D341Med (cell line): ENCODE data around the gene PTPN23.
"Not testable (repeated sequence)": the region's sequence is repeated elsewhere in the genome, so short reads cannot be mapped to it uniquely, and the experiment has no call there.

Experiments used
- DNase-seq: peaks from one replicate; pipeline ENCODE4 v3.0.0; 2012; ENCODE audit warnings: low spot score

The PTPN23 gene

DNA sequence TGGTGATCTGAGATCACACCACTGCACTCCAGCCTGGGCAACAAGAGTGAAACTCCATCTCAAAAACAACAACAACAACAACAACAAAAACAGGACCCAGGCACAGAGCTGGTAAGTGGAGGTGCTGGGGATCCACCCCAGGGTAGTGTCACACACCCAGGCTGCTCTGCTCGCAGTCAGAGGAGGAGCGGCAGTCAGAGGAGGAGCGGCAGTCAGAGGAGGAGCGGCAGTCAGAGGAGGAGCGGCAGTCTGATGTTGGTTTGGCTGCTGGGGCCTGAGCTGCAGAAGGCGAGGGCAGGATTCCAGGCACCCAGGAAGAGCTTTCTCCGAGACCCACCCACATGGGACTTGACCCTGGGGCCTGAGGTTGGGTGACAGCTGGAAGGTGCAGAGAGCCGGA, 10.8 kb upstream of the PTPN23 start:
- DNase-seq = not testable (repeated sequence)

DNA sequence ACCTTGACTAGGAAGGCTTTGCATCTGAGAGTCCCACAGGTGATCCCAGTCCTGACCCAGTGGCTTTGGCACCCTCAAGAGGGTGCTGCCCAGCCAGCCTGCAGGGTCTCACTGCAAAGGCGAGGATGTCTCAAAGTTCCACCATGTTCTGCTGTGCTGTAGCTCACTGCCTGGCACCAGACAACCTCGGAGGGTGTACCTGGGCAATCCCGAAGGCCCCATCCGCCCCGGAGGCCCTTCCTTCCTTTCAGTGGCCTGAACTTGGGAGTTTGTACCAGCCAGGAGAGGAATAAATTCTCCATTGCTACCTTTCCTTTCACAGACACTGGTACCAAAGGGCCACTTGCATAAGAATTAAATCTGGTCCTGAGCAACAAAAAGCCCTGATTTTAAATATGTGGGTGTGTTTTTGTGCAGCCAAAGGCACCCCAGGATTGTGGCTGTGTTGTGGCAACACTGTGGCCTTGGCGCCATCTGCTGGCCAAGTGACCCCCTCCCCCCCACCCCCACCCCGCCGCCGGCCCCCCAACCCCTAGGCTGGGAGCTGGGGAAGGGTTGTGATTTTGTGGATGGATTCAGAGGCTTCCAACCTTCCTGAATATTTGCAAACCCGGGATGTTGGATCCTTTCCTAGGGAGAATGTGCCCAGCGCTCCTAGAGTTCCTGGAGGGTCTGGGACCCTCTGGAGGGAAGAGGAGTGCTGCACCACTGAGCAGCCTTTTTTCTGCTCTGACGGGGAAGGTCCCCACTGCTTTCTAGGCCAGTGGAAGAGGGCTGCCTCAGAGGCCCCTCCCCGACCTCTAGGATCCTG, 9.7 kb upstream of the PTPN23 start:
- DNase-seq = peak; percentile 76

DNA sequence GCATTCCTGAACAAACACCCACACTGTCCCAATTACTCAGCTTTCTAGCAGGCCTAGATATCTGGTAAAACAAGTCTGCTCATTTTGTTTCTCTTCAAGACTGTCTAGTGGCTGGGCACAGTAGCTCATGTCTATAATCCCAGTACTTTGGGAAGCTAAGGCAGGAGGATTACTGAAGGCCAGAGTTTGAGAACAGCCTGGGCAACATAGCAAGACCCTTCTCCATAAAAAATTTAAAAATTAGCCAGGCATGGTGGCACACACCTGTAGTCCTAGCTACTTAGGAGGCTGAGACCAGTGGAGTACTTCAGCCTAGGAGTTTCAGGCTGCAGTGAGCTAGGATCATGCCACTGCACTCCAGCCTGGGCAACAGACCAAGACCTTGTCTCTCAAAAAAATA, 6.2 kb upstream of the PTPN23 start:
- no peak for DNase-seq

DNA sequence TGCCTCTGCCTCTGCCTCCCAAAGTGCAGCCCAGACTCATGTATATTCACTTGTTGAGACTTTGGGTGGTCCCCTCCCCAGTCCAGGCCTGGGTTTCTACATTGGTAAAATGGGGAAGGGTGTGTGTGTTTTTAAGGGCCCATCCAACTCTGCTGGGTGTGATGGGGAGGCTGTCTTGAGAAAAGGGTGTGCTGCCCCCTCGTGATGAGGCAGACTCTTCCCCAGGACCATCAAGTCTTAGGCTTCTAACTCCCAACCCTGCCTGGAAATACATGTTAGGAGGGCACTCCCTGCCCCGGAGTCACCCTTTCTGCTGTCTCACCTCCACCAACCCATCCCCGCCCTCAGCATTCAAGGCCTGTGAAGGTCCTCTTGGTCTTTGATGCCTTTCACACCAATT, 4.4 kb upstream of the PTPN23 start:
- DNase-seq = no peak

DNA sequence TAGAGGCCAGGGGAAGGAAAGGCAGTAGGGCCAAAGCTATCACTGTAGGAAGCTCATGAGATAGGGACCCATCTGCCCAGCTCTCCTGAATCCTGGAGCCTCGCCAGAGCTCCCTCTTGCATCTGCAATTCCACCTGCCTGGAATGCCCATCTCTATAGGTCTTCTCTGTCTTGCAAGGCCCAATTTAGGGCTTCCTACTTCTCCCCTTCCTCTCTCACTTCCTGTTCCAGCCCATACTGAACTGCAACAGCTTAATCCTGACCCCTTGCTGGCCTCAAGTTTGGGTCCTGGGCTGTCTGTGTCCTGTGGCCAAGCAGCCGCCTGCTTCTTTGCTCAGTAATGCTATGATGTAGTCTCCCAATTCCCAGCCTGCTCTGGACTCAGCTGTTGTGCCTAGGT, 3.6 kb upstream of the PTPN23 start:
- no peak for DNase-seq

DNA sequence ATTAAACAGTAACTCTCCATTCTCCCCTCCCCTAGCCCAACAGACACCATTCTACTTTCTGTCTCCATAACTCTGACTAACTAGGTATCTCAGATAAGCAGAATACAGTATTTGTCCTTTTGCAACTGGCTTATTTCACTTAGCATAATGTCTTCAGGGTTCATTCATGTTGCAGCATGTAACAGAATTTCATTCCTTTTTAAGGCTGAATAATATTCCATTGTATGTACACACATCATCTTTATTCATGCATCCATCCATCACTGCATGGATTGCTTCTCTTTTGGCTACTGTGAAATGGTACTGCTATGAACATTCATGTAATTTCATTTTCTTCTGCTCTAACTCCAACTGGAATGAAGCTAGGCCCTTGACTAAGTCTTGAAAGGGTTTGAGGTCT, 2.0 kb upstream of the PTPN23 start:
- DNase-seq = no peak

DNA sequence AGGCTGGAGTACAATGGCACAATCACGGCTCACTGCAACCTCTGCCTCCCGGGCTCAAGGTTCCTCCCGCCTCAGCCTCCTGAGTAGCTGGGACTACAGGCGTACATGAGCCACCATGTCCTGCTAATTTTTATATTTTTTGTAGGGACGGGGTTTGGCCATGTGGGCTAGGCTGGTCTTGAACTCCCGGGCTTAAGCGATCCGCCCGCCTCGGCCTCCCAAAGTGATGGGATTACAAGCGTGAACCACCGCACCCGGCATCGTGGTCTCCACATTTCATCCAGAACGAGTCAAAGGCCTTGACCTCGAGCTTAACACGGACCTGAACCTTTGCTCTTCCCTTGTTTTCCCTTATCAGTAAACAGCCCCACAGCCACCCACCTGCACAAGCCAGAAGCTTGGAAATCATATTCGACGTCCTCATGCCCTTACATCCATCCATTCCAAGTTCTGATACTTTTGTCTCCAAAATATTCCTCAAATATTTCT, 1.4 kb upstream of the PTPN23 start:
- DNase-seq = no peak

DNA sequence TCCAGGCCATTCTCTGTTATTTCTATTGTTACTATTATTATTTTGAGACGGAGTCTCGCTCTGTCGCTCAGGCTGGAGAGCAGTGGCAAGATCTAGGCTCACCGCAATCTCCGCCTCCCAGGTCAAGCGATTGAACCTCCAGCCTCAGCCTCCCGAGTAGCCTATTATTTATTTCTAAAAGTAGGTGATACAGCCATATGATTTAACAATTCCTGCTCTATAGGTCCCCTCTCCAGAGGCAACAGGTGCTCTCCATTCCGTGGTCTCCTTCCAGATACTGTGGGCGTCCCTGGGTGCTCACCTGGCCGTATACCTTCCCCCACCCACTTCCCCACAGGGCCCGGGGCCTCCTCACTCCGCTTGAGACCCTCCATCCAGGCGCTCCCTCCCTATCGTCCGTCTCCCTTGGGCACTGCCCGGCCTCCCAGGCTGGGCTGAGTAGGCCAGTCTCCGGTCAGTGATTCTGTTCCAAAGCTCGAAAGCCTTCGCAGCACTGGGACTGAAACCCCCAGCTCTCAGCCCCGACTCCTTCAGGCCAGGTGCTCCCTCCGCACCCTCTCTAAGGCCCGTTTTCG, 708 bp upstream of the PTPN23 start:
- no peak for DNase-seq

DNA sequence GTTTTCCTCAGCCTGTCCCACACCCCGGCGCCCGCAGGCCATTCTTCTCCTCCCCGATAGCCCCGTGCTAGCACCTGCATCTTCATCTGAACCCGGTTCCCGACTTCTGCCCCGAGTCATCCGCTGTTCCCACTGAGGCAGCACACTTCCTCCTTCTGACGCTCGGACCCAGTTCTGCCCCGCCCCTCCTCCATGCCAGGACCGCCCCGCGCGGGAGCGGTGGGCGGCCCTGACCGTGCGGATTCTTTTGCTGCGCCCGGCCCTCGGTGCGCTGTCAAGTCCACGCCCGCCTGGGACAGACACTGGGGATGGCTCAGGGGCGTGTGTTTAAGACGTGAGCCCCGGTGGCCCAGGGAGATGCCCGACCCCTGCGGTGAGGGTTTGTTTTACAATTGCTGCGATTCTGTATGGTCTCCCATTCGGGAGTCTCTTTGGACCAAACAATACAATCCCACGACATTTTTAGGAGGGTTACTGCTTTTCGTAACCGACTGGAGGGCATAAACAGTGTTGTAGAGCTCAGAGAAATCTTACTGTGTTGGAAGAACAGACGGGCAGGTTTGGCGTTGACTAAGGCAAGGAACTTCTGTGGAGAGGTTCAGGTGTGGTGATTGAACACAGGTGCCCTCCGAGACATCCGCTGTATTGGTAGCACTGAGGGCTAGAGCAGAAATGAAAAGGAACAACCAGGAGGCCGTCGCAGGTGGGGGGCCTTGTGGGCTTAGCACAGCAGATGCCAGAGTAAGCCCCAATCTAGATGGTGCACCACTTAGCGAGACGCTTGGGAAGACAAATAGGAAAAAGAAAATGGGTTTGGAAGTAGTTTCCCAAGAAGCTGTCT, 716 bp downstream of the PTPN23 start:
- peak; percentile 90 for DNase-seq

DNA sequence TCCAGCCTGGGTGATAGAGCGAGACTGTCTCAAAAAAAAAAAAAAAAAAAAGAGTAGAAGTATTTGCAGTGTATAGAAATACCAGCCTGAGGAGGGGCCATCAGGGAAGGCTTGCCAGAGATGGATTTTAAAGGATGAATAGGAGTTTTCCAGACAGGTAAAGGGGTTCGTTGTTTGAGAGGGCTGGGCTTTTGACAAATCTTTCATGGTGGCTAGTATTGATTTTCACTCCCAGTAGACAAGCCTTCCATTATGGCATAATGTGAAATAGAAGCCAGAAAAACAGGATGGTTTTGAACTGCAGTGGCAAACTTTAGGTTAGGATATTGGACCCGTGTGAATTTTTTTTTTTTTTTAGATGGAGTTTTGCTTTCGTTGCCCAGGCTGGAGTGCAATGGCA, 3.6 kb downstream of the PTPN23 start:
- DNase-seq = no peak

DNA sequence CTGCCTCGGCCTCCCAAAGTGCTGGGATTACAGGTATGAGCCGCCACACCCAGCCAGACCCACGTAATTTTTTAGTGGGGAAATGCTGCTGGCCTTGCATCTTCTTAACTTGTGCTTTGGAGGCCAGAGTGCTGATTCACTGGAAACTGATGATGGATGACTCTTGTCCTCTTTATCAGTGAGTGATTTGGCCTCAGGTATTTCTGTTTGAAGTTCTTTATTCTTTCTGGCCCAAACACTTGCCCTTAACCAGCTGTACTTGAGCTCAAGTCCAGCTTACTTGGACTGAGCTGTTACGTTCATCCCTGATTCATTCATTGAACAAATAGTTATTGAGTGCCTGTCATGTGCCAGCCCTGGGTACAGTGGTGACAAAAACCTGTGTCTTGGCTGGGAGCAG, 4.2 kb downstream of the PTPN23 start:
- no peak for DNase-seq

DNA sequence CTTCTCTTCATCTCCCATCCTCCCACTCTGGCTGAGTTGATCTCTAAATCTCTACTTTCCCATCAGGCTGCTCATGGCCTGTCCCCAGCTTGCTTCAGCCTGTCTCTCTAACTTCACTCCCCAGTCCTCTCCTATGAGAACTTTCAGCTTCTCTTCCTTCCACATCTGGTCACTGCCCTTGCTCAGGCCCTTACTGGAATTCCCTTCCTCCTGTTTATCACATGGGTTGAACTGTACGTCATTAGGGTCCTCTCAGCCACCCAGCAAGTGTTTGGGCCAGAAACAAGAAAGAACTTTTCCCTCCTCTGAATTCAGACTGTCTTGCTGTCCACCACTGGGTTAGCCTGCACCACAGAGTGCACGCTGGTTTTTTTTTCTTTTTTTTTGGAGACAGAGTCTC, 5.0 kb downstream of the PTPN23 start:
- no peak for DNase-seq

DNA sequence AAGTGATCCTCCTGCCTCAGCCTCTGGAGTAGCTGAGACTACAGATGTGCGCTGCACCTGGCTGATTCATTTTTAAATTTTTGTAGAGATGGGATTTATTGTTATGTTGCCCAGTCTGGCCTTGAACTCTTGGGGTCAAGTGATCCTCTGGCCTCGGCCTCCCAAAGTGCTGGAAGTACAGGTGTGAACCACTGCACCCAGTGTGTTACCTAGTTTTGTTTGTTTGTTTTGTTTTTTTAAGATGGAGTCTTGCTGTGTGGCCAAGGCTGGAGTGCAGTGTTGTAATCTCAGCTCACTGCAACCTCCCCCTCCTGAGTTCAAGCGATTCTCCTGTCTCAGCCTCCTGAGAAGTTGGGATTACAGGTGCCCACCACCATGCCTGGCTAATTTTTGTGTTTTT, 12.1 kb downstream of the PTPN23 start:
- no peak for DNase-seq

DNA sequence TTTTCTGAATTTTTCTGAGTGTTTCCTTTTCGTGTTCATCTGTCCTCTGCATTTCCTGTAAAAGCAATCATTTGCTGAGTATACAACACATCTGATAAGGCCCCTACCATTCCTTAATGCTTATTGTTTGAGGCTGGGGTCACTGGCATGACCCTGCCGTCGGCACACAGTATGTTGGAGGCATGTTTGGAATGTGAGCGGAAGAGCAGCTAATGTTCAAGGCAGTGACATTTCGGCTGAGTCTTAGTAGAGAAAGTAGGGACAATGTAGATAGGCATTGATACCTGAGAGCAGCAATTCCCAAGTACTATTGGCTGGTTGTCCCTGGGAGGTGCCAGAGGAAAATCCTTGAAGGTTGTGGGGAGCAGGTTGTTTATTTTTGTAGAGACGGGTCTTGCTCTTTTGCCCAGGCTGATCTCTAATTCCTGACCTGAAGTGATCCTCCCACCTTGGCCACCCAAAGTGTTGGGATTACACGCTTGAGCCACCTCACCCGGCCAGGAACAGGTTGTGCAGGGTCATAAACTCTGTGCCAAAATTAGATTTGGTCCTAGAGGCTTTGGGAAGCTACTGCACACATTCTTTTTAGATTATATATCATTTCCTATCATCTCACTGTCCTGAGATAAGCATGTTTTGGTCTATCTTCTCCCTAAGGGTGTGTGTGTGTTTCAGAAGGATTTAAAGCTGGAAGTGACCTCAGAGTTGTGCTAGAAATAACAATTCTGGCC, 13.5 kb downstream of the PTPN23 start:
- DNase-seq = no peak

DNA sequence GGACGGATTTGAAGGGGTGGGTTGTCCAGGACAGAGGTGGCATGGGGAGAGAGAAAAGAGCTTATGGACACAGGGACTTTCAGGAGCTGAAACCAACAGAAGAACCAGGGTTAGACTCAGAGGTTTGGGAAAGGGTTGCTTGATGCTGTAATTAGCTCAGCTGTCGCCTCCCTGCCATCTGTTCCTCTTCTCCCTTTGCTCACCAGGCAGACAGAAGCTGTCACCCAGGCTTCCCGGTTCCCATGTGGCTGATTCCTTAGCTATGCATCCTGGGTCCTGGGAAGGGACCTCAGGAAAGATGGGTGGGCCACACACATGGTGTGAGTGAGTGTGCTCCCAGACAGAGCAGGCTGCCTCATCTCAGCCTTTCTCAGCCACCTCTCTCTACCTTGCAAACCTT, 14.1 kb downstream of the PTPN23 start:
- DNase-seq = peak; percentile 84

DNA sequence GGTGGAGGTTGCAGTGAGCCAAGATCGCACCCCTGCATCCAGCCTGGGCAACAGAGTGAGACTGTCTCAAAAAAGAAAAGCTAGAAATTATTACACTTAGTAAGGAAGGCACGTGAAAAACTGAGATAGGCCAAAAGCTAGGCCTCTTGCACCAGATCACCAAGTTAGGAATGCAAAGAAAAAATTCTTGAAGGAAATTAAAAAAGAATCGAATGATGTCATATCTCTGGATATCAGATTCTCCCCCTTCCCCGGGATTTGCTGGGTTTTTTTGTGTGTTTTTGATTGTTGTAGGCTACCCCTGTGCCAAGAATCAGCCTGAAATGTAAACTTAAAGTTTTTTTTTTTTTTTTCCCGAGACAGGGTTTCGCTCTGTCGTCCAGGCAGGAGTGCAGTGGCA, 17.4 kb downstream of the PTPN23 start:
- DNase-seq = no peak

DNA sequence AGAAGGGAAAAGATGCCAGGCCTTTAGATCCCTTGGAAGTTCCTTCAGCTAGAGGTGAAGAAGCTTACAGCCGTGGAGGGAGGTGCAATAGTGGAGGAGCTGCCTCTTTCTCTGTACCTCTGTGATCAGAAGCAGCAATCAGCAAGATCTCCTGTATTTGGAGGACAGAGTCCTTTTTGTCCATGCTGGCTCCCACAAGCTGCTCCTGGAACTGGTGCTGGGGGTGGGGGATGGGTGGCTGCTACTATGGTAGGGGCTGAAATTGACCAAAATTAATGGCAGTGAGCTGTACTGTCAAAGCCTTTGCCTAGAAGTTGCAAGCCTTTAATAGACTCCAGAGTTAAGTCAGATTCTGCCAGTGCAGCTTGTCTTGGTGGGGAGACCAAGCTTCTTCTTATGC, 18.2 kb downstream of the PTPN23 start:
- DNase-seq = no peak

DNA sequence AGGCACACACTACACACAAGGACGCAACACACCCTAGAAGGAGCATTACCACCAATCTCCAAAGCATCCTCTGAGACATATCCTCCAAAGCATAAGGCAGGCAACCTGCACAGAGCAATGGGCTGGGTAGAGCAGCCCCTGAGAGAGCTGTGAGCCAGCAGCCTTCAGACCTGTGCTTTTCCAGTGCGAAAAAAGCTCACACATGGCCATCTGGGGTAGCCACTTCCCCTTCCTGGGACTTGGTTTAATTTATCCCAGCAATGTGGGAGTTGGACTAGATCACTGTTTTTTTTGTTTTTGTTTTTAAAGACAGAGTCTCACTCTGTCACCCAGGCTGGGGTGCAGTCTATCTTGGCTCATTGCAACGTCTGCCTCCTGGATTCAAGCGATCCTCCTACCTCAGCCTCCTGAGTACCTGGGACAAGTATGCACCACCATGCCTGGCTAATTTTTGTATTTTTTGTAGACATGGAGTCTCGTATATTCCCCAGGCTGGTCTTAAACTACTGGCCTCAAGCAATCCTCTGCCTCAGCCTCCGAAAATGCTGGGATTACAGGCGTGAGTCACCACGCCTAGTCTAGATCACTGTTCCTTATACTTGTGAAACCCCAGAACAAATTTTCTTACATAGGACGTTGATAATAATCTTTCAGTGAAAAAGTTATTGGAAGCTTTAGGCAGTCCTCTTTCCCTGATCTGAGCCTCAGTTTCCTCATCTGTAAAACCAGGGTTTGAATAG, 18.9 kb downstream of the PTPN23 start:
- no peak for DNase-seq

DNA sequence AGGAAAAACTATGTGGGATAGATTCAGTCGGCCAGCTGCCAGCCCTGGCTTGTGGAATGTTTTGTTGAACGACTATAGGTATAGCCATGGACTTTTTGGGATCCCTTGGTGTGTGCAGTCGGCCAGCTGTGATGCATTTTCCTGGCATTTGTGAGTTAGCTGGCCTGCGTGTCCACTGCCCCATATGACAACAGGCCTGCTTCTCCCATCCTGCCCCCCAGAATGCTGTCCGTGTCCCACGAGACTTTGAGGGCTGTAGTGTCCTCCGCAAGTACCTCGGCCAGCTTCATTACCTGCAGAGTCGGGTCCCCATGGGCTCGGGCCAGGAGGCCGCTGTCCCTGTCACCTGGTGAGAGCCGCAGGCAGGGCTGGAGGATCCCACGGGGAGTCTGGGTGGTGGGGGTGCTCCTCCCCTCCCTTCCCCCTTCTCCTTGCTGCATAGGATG, 23.6 kb downstream of the PTPN23 start:
- peak; percentile 20 for DNase-seq

DNA sequence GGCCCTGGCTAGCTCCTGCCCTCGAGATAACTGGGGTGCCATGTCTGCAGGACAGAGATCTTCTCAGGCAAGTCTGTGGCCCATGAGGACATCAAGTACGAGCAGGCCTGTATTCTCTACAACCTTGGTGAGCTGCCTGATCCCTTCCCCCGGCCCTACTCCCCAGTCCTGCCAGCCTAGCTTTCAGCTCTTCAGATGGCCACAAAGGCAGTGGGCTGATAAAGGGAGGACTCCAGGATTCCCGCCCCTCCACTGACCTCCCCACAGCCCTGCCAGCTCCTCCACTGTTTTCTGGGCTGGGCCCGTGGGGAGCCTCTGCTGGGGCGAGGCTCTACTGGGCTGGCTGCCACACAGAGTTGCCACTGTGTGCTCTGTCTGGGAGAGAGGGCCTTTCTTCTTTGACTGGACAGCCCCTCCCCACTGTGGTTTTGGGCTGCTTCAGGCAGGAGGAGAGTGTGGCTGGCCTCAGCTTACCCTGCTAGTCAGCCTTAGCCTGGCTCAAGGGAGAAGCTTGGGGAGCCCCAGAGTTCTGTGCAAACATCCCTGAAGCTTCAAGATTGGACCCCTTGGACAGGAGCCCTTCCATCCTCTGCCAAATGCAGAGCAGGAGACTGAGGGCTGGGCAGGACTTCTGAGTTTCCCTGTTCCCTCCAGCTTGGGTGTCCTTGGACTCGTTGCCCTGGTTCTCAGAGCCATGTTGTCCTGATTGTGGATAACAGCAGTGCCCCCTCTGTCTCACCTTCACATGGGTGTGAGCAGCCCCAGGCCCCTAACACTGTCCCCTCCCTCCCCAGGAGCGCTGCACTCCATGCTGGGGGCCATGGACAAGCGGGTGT, 24.4 kb downstream of the PTPN23 start:
- peak; percentile 23 for DNase-seq
